Psoas muscle (tissue), 8 donors: ENCODE results near the gene GABRB1. TPM values are rescaled to one million over a fixed set of nuclear protein-coding genes. Genes with fewer than 3 reads are reported as not detected.

Source experiments
- ATAC-seq, 4 donors: fragments of 200-7000 bp; cut with Tn5 transposase; one replicate each; pipeline ENCODE4 v1.9.1; 2020; ENCODE audit warnings: moderate library complexity in 3 of 4, mild to moderate bottlenecking in 2 of 4
- DNase-seq, 2 donors: peaks; one replicate each; pipeline ENCODE4 v3.0.0-alpha.2; 2020
- H3K27ac ChIP-seq: fragments of 200-600 bp; one replicate; pipeline ENCODE4 v1.8.0; 2022
- H3K27me3 ChIP-seq, 3 donors: fragments of 200-600 bp in 1 of 3; one replicate each; pipeline versions ENCODE4 v1.6.1 to v1.8.0; 2013 to 2022; ENCODE audit warnings: low read length in 2 of 3, mild to moderate bottlenecking in 2 of 3, moderate library complexity in 1 of 3; ENCODE audit not compliant: insufficient read depth in 3 of 3
- H3K36me3 ChIP-seq, 2 donors: fragments of 200-600 bp in 1 of 2; one replicate each; pipeline versions ENCODE4 v1.6.1 to v1.8.0; 2013 to 2022; ENCODE audit warnings: low read depth in 1 of 2, mild to moderate bottlenecking in 1 of 2, moderate library complexity in 1 of 2; ENCODE audit not compliant: insufficient read depth in 1 of 2
- H3K4me1 ChIP-seq: fragments of 200-600 bp; one replicate; pipeline ENCODE4 v1.8.0; 2022
- H3K4me3 ChIP-seq: fragments of 200-600 bp; one replicate; pipeline ENCODE4 v1.8.0; 2022; ENCODE audit warnings: mild to moderate bottlenecking
- H3K9me3 ChIP-seq: fragments of 200-600 bp; one replicate; pipeline ENCODE4 v1.8.0; 2022
- WGBS, 3 donors: extraction: QIAGEN DNeasy Blood & Tissue Kit; methylation state at CpG; one replicate each; pipeline versions ENCODE4 v1.1.6 to v1.1.7; 2013; 5-methylcytosine and 5-hydroxymethylcytosine counted together
- intact Hi-C, 2 donors: fragments of 100-400 bp; cut with DNase I; formaldehyde crosslinking; loops; one replicate each; pipeline versions ENCODE4 v1.11.0 to v1.14.2; 2022
- polyA plus RNA-seq, 3 donors: library from polyadenylated mRNA; stranded (reverse); fragments of 200-250 nt; gene quantifications; one replicate each; pipeline ENCODE4 v1.2.3, GENCODE V29; 2013
- total RNA-seq, 4 donors: library from RNA; stranded (reverse); fragmentation: NEBNext Ultra II Directional in 2 of 4; extraction: Animal tissue kit (Norgen Biotek cat#: 25700) in 2 of 4; gene quantifications; one replicate each; pipeline versions ENCODE4 v1.2.1 to v1.2.4, GENCODE V29; 2021 to 2023
- TF ChIP-seq, protein P1 (sequence below): fragments of 200-600 bp; IDR thresholded peaks from one replicate; pipeline ENCODE4 v1.8.0; 2022; ENCODE audit warnings: antibody characterized with exemption
- donor health status: healthy with polysubstance abuse.
- donor health status: DM: no; HTN: no; CAD: no; lungs with moderate emphysema.
- donor health status: Bipolar disorder and iron deficiency.
- donor health status: healthy.
- donor health status: DM: yes; HTN: yes; CAD: no.
- donor health status: DM: no; HTN: no; CAD: no.
- donor health status: DM: no; HTN: no; CAD: no.
- donor health status: DM: yes; HTN: yes; CAD: no.

The GABRB1 gene
- total and polyA plus RNA-seq, 7 donors, result not detected

GRCh38 chr4:47106561-47106960 lies 75.2 kb downstream of the GABRB1 start:
- Histone ChIP-seq H3K4me3 (no peak overlapping the region), H3K27me3 (no peaks in the 10 kb centered on the region), H3K36me3 (no peaks in the 10 kb centered on the region), H3K27ac (no peak overlapping the region), H3K4me1 (no peaks in the 10 kb centered on the region), H3K9me3 (no peaks in the 10 kb centered on the region)
- DNase-seq (no peak), ATAC-seq (no peak)
- 16 to 50% (median 38%) methylated on average over 1 of the region's 1 CpG for WGBS, 3 donors
- intact Hi-C loops, result no loop called here
- TF ChIP-seq, protein P1, sequence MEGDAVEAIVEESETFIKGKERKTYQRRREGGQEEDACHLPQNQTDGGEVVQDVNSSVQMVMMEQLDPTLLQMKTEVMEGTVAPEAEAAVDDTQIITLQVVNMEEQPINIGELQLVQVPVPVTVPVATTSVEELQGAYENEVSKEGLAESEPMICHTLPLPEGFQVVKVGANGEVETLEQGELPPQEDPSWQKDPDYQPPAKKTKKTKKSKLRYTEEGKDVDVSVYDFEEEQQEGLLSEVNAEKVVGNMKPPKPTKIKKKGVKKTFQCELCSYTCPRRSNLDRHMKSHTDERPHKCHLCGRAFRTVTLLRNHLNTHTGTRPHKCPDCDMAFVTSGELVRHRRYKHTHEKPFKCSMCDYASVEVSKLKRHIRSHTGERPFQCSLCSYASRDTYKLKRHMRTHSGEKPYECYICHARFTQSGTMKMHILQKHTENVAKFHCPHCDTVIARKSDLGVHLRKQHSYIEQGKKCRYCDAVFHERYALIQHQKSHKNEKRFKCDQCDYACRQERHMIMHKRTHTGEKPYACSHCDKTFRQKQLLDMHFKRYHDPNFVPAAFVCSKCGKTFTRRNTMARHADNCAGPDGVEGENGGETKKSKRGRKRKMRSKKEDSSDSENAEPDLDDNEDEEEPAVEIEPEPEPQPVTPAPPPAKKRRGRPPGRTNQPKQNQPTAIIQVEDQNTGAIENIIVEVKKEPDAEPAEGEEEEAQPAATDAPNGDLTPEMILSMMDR, result no peak

DNA sequence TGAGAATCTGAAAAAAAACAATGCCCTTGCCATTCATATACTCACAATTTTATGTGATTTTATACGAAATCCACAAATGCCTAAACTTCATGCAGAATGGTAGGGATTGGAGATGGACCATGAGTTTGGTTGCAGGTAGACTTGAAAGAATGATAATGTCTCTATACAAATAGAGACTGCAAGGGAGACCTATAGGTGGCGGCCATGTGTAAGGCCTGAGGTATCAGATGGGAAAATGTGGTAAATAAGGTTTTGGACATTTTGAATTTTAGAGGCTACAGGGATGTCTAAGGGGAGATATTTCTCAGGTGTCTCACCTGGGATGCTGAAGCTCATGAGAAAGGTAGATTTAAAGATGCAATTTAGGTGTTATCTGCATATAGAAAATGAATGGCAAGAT lies 78.0 kb downstream of the GABRB1 start:
- Histone ChIP-seq H3K4me3 (no peak overlapping the region), H3K4me1 (no peaks in the 10 kb centered on the region), H3K27ac (no peak overlapping the region), H3K27me3 (no peaks in the 10 kb centered on the region), H3K36me3 (no peaks in the 10 kb centered on the region), H3K9me3 (no peaks in the 10 kb centered on the region)
- no peak for ATAC-seq
- TF ChIP-seq, protein P1, result no peak
- intact Hi-C loops, result no loop called here
- DNase-seq, result no peak
- 75 to 82% (median 78%) methylated on average over 2 of the region's 2 CpGs for WGBS, 3 donors

DNA sequence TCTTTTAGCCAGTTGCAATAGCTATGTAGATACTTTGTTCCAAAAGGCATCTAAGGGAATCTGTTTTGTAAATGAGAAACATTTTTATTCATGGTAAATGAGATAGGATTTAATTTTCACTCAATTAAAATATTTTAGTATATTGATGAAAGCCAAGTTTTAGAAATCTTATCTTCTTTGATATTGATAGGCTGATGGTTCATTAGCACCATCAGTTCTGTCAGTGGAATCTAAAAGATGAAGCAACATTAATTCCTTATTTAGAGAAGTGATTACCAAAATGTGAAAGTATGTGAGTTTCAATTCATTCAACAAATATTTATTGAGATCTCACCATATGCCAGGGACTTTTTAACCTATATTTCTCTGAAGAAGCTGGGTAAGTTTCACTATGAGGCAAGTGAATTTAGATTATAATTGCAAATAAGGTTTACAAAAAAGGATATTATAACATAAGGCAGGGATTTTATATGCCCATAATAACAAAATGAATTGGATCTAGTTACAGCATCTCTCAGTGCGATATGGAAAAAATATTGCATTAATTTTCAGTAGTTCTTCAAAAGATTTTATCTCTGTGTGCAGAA lies 79.3 kb downstream of the GABRB1 start:
- H3K4me1 ChIP-seq, result no peaks in the 10 kb centered on the region
- 84 to 91% (median 88%) methylated on average over 1 of the region's 1 CpG for WGBS, 3 donors
- no peaks in the 10 kb centered on the region for H3K27me3 ChIP-seq
- H3K4me3 ChIP-seq, result no peak overlapping the region
- ATAC-seq (no peak), DNase-seq (no peak)
- H3K9me3 ChIP-seq, result no peaks in the 10 kb centered on the region
- TF ChIP-seq, protein P1, result no peak
- no peaks in the 10 kb centered on the region for H3K36me3 ChIP-seq
- intact Hi-C loops, result no loop called here
- no peak overlapping the region for H3K27ac ChIP-seq

- Histone ChIP-seq H3K9me3 (no peaks in the 10 kb centered on the region), H3K4me1 (no peaks in the 10 kb centered on the region), H3K27ac (no peak overlapping the region), H3K27me3 (no peaks in the 10 kb centered on the region), H3K36me3 (no peaks in the 10 kb centered on the region), H3K4me3 (no peak overlapping the region)
- TF ChIP-seq, protein P1, result no peak
- DNase-seq (no peak), ATAC-seq (no peak)
- intact Hi-C loops, result no loop called here
- 45 to 55% (median 53%) methylated on average over 3 of the region's 3 CpGs for WGBS, 3 donors
Observed at GRCh38 chr4:47118192-47118929, 87.0 kb downstream of the GABRB1 start.
